HUES48 (cell line): ENCODE data around the gene EPHA3.

ENCODE experiments used
- H3K27ac ChIP-seq: one replicate; pipeline ENCODE4 v1.7.0; 2013; ENCODE audit warnings: low read depth, low read length, inconsistent platforms
- H3K27me3 ChIP-seq: 2 replicates; pipeline ENCODE4 v1.6.1; 2013; ENCODE audit warnings: mild to moderate bottlenecking, low read length; ENCODE audit not compliant: control insufficient read depth, insufficient read depth
- H3K36me3 ChIP-seq: 2 replicates; pipeline ENCODE4 v1.6.1; 2013; ENCODE audit warnings: low read length; ENCODE audit not compliant: control insufficient read depth, insufficient read depth
- H3K4me1 ChIP-seq: 2 replicates; pipeline ENCODE4 v1.6.1; 2013; ENCODE audit warnings: mild to moderate bottlenecking, low read length; ENCODE audit not compliant: control insufficient read depth, insufficient read depth
- H3K4me3 ChIP-seq: 2 replicates; pipeline ENCODE4 v1.5.1; 2013; ENCODE audit warnings: mild to moderate bottlenecking, low read depth, low read length
- H3K9ac ChIP-seq: 2 replicates; pipeline ENCODE4 v1.6.1; 2013; ENCODE audit warnings: mild to moderate bottlenecking, low read depth, low read length, moderate library complexity
- H3K9me3 ChIP-seq: 2 replicates; pipeline ENCODE4 v1.6.1; 2013; ENCODE audit warnings: low read length; ENCODE audit not compliant: control insufficient read depth, insufficient read depth

The EPHA3 gene

GRCh38 chr3:89494734-89495133 lies 387.3 kb downstream of the EPHA3 start:
- no peak overlapping the region for H3K4me3 ChIP-seq
- no peak overlapping the region for H3K9ac ChIP-seq
- H3K9me3 ChIP-seq = no peaks in the 10 kb centered on the region
- H3K27me3 ChIP-seq = no peaks in the 10 kb centered on the region
- no peaks in the 10 kb centered on the region for H3K4me1 ChIP-seq
- H3K27ac ChIP-seq = no peak overlapping the region
- H3K36me3 ChIP-seq = no peaks in the 10 kb centered on the region

GRCh38 chr3:89503891-89504391 lies 396.5 kb downstream of the EPHA3 start:
- no peak overlapping the region for H3K9ac ChIP-seq
- no peaks in the 10 kb centered on the region for H3K4me1 ChIP-seq
- H3K9me3 ChIP-seq = no peaks in the 10 kb centered on the region
- H3K27ac ChIP-seq = no peak overlapping the region
- H3K36me3 ChIP-seq = no peaks in the 10 kb centered on the region
- no peaks in the 10 kb centered on the region for H3K27me3 ChIP-seq
- no peak overlapping the region for H3K4me3 ChIP-seq

- Histone ChIP-seq H3K9me3 (no peaks in the 10 kb centered on the region), H3K36me3 (no peaks in the 10 kb centered on the region), H3K27me3 (no peaks in the 10 kb centered on the region), H3K27ac (no peak overlapping the region), H3K9ac (no peak overlapping the region), H3K4me3 (no peak overlapping the region), H3K4me1 (no peaks in the 10 kb centered on the region)
Measured at GRCh38 chr3:89504432-89504831, 397.0 kb downstream of the EPHA3 start.

- no peak overlapping the region for H3K4me3 ChIP-seq
- H3K9ac ChIP-seq = no peak overlapping the region
- H3K4me1 ChIP-seq = no peaks in the 10 kb centered on the region
- no peaks in the 10 kb centered on the region for H3K27me3 ChIP-seq
- H3K27ac ChIP-seq = no peak overlapping the region
- no peaks in the 10 kb centered on the region for H3K36me3 ChIP-seq
- H3K9me3 ChIP-seq = no peaks in the 10 kb centered on the region
Measured at GRCh38 chr3:89506462-89507103, 399.2 kb downstream of the EPHA3 start.

GRCh38 chr3:89521328-89521727 lies 413.9 kb downstream of the EPHA3 start:
- Histone ChIP-seq H3K4me3 (no peak overlapping the region), H3K27ac (no peak overlapping the region), H3K36me3 (no peaks in the 10 kb centered on the region), H3K4me1 (peaks cover 7% of the 10 kb centered on the region), H3K27me3 (no peaks in the 10 kb centered on the region), H3K9me3 (no peaks in the 10 kb centered on the region), H3K9ac (no peak overlapping the region)

- H3K4me3 ChIP-seq = no peak overlapping the region
- peaks cover 14% of the 10 kb centered on the region for H3K4me1 ChIP-seq
- no peak overlapping the region for H3K27ac ChIP-seq
- H3K9ac ChIP-seq = no peak overlapping the region
- no peaks in the 10 kb centered on the region for H3K36me3 ChIP-seq
- no peaks in the 10 kb centered on the region for H3K27me3 ChIP-seq
- H3K9me3 ChIP-seq = no peaks in the 10 kb centered on the region
Measured at GRCh38 chr3:89522155-89522554, 414.7 kb downstream of the EPHA3 start.

- no peaks in the 10 kb centered on the region for H3K36me3 ChIP-seq
- no peak overlapping the region for H3K4me3 ChIP-seq
- H3K4me1 ChIP-seq = peaks cover 40% of the 10 kb centered on the region
- H3K27ac ChIP-seq = no peak overlapping the region
- no peaks in the 10 kb centered on the region for H3K27me3 ChIP-seq
- H3K9me3 ChIP-seq = no peaks in the 10 kb centered on the region
- H3K9ac ChIP-seq = no peak overlapping the region
Measured at GRCh38 chr3:89525609-89526008, 418.2 kb downstream of the EPHA3 start.

GRCh38 chr3:89527736-89528305 lies 420.4 kb downstream of the EPHA3 start:
- no peaks in the 10 kb centered on the region for H3K9me3 ChIP-seq
- no peak overlapping the region for H3K27ac ChIP-seq
- H3K9ac ChIP-seq = no peak overlapping the region
- H3K4me3 ChIP-seq = no peak overlapping the region
- H3K27me3 ChIP-seq = no peaks in the 10 kb centered on the region
- H3K4me1 ChIP-seq = peaks cover 40% of the 10 kb centered on the region
- H3K36me3 ChIP-seq = no peaks in the 10 kb centered on the region
